DOHH2 (cell line): Measurements from ENCODE around the gene POP4.

ENCODE experiments used
- H3F3A ChIP-seq: fragments of 200-600 bp; sonication (generic), shearing (Covaris generic); 2 replicates; pipeline ENCODE4 v1.6.0; 2016; ENCODE audit warnings: antibody characterized with exemption, mild to moderate bottlenecking; ENCODE audit not compliant: control insufficient read depth, insufficient read depth
- H3K27ac ChIP-seq: fragments of 200-600 bp; sonication (generic); 2 replicates; pipeline ENCODE4 v1.5.1; 2014; ENCODE audit warnings: low read depth, mild to moderate bottlenecking, low read length, moderate library complexity
- H3K27me3 ChIP-seq: fragments of 200-600 bp; sonication (generic); 2 replicates; pipeline ENCODE4 v1.6.1; 2014; ENCODE audit warnings: mild to moderate bottlenecking, low read length, mixed read lengths; ENCODE audit not compliant: control insufficient read depth
- H3K36me3 ChIP-seq: fragments of 200-600 bp; sonication (generic); 2 replicates; pipeline ENCODE4 v1.6.1; 2014; ENCODE audit warnings: mild to moderate bottlenecking, low read length, moderate library complexity, mixed read lengths; ENCODE audit not compliant: control insufficient read depth
- H3K4me1 ChIP-seq: fragments of 200-600 bp; sonication (generic); 2 replicates; pipeline ENCODE4 v1.6.1; 2014; ENCODE audit warnings: mild to moderate bottlenecking, low read length, mixed read lengths; ENCODE audit not compliant: control insufficient read depth
- H3K4me2 ChIP-seq: fragments of 200-600 bp; sonication (generic); 2 replicates; pipeline ENCODE4 v1.6.0; 2014; ENCODE audit warnings: mild to moderate bottlenecking, low read length, moderate library complexity
- H3K4me3 ChIP-seq: fragments of 200-600 bp; sonication (generic); 2 replicates; pipeline ENCODE4 v1.5.1; 2014; ENCODE audit warnings: mild to moderate bottlenecking, low read length, mixed read lengths
- H3K79me2 ChIP-seq: fragments of 200-600 bp; sonication (generic); 2 replicates; pipeline ENCODE4 v1.6.1; 2014; ENCODE audit warnings: mild to moderate bottlenecking, low read length, mixed read lengths; ENCODE audit not compliant: control insufficient read depth
- H3K9me2 ChIP-seq: fragments of 200-600 bp; sonication (generic); replicated peaks from 2 replicates; pipeline ENCODE4 v1.6.1; 2014; ENCODE audit warnings: mild to moderate bottlenecking, low read length, mixed read lengths; ENCODE audit not compliant: control insufficient read depth
- H3K9me3 ChIP-seq: fragments of 200-600 bp; sonication (generic); 2 replicates; pipeline ENCODE4 v1.6.1; 2014; ENCODE audit warnings: antibody characterized with exemption, low read length, mixed read lengths; ENCODE audit not compliant: control insufficient read depth, insufficient read depth
- H4K20me1 ChIP-seq: fragments of 200-600 bp; sonication (generic); 2 replicates; pipeline ENCODE4 v1.6.0; 2014; ENCODE audit warnings: low read depth, mild to moderate bottlenecking, antibody characterized with exemption, low read length, moderate library complexity; ENCODE audit not compliant: control insufficient read depth, insufficient read depth
- EZH2phosphoT487 ChIP-seq: fragments of 200-600 bp; sonication (generic); IDR thresholded peaks from 2 replicates; pipeline ENCODE4 v1.6.1; 2017; ENCODE audit warnings: borderline replicate concordance, mild to moderate bottlenecking, antibody characterized with exemption, low read length, moderate library complexity, mixed read lengths
- TF ChIP-seq, protein P1 (sequence below): fragments of 200-600 bp; sonication (generic); IDR thresholded peaks from one replicate; pipeline ENCODE4 v1.5.1; 2014; ENCODE audit warnings: antibody characterized with exemption, mild to moderate bottlenecking, low read depth, low read length; ENCODE audit not compliant: poor library complexity, severe bottlenecking

POP4 gene

DNA sequence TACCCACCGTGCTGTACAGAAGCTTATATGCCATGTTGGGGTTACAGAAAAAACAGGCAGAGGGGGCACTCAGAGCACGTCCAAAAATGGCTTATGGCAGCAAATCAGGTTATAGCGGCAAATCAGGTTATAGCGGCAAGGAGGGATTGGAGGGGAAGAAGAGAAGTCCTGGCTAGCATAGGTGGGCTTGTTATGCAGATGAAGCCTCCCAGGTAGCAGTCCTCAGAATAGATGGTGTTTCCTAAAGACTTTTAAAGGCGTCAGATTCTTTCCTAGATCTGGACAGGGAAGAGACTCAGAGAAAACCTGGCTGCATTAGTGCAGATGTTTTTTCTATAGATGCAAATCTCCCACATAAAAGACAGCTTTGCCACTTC, 39.4 kb downstream of the POP4 start:
- no peaks in the 10 kb centered on the region for H3F3A ChIP-seq
- H3K27me3 ChIP-seq = 0 out of 2 replicates have a peak, but pooled peaks cover 3% of the 10 kb centered on the region
- no peak overlapping the region for H3K4me3 ChIP-seq
- no peak overlapping the region for H3K4me2 ChIP-seq
- no peaks in the 10 kb centered on the region for H3K4me1 ChIP-seq
- H4K20me1 ChIP-seq = no peaks in the 10 kb centered on the region
- no peaks in the 10 kb centered on the region for H3K36me3 ChIP-seq
- no peak for TF ChIP-seq EZH2phosphoT487
- TF ChIP-seq, protein P1, sequence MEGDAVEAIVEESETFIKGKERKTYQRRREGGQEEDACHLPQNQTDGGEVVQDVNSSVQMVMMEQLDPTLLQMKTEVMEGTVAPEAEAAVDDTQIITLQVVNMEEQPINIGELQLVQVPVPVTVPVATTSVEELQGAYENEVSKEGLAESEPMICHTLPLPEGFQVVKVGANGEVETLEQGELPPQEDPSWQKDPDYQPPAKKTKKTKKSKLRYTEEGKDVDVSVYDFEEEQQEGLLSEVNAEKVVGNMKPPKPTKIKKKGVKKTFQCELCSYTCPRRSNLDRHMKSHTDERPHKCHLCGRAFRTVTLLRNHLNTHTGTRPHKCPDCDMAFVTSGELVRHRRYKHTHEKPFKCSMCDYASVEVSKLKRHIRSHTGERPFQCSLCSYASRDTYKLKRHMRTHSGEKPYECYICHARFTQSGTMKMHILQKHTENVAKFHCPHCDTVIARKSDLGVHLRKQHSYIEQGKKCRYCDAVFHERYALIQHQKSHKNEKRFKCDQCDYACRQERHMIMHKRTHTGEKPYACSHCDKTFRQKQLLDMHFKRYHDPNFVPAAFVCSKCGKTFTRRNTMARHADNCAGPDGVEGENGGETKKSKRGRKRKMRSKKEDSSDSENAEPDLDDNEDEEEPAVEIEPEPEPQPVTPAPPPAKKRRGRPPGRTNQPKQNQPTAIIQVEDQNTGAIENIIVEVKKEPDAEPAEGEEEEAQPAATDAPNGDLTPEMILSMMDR = no peak
- no peaks in the 10 kb centered on the region for H3K9me2 ChIP-seq
- no peaks in the 10 kb centered on the region for H3K79me2 ChIP-seq
- H3K9me3 ChIP-seq = no peaks in the 10 kb centered on the region
- H3K27ac ChIP-seq = no peak overlapping the region

- H3K4me3 ChIP-seq = no peak overlapping the region
- H3K4me2 ChIP-seq = no peak overlapping the region
- TF ChIP-seq EZH2phosphoT487 = no peak
- TF ChIP-seq, protein P1 = no peak
These were observed 39.8 kb downstream of the POP4 start for GRCh38 chr19:29645911-29646310.

DNA sequence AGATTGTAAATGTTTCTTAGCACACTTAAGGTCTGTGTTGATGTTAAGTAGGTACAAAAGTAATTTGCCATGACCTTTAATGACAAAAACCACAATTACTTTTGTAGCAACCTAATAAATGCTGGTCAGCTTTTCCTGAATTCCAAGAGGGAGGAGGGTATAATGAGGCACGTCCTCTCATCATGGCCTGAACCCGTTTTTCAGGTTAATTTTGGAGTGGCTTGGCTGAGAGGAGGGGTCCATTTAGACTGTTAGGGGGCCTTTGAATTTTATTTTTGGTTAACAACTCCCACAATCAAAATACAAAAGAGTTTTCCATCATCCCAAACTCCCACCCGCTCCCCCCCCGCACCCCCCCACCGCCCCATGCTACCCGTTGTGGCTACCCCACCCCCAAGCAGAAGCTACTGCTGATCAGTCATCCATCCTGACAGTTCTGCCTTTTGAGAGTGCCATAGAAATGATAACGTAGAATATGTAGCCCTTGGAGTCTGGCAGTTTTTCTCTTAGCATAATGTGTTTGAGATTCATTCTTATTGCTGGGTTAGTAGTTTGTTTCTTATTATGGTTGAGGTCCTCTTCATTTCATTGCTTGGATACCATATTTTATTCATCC, 44.8 kb downstream of the POP4 start:
- Histone ChIP-seq H3K79me2 (no peaks in the 10 kb centered on the region), H3F3A (no peaks in the 10 kb centered on the region), H3K27ac (no peak overlapping the region), H3K9me3 (no peaks in the 10 kb centered on the region), H3K36me3 (no peaks in the 10 kb centered on the region), H3K4me1 (no peaks in the 10 kb centered on the region), H3K4me2 (no peak overlapping the region), H3K4me3 (no peak overlapping the region), H3K27me3 (0 out of 2 replicates have a peak, but pooled peaks cover 5% of the 10 kb centered on the region), H3K9me2 (no peaks in the 10 kb centered on the region), H4K20me1 (no peaks in the 10 kb centered on the region)
- TF ChIP-seq, protein P1 = no peak
- no peak for TF ChIP-seq EZH2phosphoT487

More at GRCh38 chr19:29645911-29646310, 39.8 kb downstream of the POP4 start:
- Histone ChIP-seq H3K9me2 (no peaks in the 10 kb centered on the region), H3F3A (no peaks in the 10 kb centered on the region), H3K36me3 (no peaks in the 10 kb centered on the region), H3K27me3 (0 out of 2 replicates have a peak, but pooled peaks cover 3% of the 10 kb centered on the region), H3K9me3 (no peaks in the 10 kb centered on the region), H3K79me2 (no peaks in the 10 kb centered on the region), H3K27ac (no peak overlapping the region), H3K4me1 (no peaks in the 10 kb centered on the region), H4K20me1 (no peaks in the 10 kb centered on the region)
